RPMI8226 (cell line): ENCODE measurements around the gene IAPP.
"Not testable (repeated sequence)": the region's sequence is repeated elsewhere in the genome, so short reads cannot be mapped to it uniquely, and the experiment has no call there.

Experiments
- DNase-seq: peaks from one replicate; pipeline ENCODE4 v3.0.0-alpha.2; 2015

The IAPP gene

DNA sequence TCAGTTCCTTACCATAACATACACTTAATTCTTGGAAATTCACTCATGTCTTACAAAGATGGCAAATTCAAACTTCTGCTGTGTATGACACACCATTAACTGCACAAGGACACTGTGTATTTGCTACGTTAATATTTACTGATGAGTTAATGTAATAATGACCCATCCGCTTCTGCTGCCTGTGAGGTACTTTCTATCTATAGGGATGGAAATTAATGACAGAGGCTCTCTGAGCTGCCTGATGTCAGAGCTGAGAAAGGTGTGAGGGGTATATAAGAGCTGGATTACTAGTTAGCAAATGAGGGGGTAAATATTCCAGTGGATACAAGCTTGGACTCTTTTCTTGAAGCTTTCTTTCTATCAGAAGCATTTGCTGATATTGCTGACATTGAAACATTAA lies at the start of gene IAPP:
TSS of gene IAPP (plus strand) at position 301 of the 400 bp plus-strand sequence. CDS start 450 bp downstream, outside the sequence.
- no peak for DNase-seq

- DNase-seq: no peak
Measured at GRCh38 chr12:21323736-21324135, 49.0 kb upstream of the IAPP start.

DNA sequence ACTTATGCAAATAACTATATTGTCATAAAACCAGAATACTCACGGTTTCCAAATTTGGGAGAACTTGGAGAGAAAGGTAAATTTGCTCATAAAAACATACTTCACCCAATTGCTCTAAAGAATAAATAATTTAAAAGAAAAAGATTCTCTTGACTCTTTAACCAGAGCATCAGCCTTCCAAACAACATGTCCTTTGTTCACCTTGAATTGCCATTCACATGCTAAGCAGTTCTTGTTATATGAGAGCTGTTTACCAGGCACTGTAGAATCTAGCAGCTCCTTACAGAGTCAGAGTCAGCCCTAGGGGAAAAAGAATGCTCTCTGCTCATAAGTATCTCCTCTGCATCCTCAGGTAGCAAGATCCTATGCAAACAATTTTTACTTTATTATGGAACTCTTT lies 48.2 kb upstream of the IAPP start:
- DNase-seq: no peak

- DNase-seq: no peak
Measured at GRCh38 chr12:21328578-21328977, 44.1 kb upstream of the IAPP start.

GRCh38 chr12:21330682-21331253 lies 41.9 kb upstream of the IAPP start:
- no peak for DNase-seq

DNA sequence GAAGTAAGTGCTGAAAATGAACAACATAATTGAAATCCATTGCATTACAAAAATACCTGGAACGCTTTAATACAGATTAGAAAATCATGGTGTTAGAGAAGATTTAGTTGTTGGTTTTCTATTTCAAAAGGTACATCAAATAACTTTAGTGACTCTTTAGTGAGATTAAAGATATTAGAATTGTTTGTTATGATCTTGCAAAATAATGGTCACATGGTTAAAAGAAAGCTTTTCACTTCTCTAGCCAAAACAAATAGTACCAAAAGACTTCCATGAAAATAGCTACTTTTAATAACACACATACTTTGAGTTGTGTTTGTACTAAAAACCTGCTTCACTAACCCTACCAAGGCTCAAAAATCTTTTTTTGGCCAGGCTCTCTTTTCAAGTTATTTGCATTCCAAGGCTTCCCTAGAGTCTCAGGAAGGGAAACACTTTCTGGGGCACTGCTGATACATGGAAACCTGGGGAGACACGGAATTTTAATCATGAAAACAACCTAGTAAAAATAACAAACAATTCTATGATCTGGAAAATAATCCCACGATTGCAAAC lies 37.9 kb upstream of the IAPP start, which contains the start of gene SLCO1A2:
TSS of gene SLCO1A2 (minus strand) at position 147 of the 555 bp plus-strand sequence. CDS start 270 bp downstream, outside the sequence.
- DNase-seq: no peak

GRCh38 chr12:21336656-21337055 lies 36.0 kb upstream of the IAPP start:
- no peak for DNase-seq

DNA sequence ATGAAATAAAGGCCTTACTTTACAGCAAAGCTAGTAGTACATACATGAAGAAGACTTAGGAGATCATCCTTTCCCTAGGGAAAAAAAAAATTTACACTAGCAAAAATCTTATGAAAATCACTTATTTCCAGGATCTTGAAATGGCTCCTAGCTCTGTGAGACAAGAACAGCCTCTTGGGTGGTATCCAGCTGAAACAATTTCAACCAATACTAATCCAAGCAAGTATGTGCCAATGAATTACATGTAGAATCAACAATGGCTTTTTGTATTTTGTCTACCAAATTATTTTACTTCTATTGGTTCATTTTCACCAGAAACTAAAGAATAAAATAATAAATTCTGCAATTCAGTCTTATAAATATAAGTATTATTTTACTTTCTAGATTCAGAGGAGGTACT lies 35.2 kb upstream of the IAPP start:
- DNase-seq: no peak

DNA sequence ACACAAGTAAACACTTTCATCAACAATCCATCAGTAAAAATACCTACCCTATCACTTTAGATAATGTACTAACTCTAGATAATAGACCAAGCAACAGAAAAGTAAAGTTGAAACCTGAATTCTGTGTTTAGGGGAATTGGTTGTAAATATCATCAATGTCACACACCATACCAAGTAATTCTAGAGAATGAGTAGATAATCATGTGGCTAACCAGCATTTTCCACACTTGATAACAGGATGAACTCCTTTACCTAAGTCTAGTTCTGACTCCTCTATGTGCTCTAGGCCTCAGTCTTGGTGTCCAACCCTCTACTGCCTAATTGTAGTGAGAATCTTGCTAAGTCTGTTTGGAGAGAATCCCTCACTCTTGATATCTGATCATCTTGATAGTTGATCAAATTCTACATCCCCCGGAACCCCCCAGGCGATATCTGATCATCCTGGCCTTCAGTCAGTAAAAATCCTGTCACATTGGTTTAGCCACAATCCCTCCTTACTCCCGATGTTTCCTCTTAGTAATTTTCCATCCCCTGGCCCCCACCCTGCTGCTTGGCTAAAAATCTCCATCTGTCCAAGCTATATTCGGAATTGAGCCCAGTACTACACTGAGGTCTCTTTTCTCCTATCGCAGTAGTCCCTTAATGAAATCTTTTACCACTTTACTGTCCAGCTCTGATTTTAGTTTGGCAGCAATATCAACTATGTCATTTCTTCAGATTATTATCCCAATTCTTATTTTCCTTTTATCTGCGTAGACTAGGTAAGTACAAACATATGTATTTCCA lies 34.5 kb upstream of the IAPP start:
- DNase-seq: no peak

DNA sequence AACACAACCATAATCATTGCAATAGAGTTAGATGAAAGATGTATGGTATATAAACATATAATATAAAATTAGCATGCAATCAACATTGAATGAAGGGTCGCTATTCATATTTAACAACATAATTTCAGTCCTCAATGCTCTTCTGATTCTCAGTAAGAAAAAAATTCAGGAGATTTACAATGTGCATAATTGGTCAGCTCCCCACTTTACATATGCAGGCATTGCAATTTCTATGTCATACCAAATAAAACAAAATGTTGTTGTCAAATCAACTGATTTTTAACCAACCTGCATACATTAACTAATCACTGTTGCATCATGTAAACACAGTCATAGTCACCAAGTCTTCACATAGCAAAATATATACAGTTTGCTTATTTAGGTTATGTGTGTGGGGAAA lies 32.8 kb upstream of the IAPP start:
- no peak for DNase-seq

- DNase-seq: no peak
Measured at GRCh38 chr12:21340403-21340802, 32.3 kb upstream of the IAPP start.

DNA sequence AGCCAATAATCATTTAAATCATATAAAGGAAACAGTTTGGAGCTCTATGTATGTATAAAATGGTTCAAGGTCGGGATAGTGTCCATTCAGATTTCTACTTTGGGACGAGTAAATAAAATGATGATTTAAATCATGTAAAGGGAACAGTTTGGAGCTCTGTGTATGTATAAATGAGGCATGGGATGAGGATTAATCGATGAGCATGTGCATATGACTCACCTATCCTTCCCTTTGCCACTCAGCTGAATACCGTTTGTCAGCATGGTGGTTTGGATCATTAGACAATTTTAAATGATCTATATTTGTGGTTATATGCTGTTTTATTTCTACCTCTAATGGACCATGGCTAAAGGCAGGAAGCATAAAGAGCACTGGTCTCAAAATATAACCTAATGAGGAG lies 30.9 kb upstream of the IAPP start:
- DNase-seq: no peak

- DNase-seq: no peak
Measured at GRCh38 chr12:21343636-21344035, 29.1 kb upstream of the IAPP start.

GRCh38 chr12:21346542-21347205 lies 26.0 kb upstream of the IAPP start:
- no peak for DNase-seq

- DNase-seq: no peak
Measured at GRCh38 chr12:21350975-21351374, 21.7 kb upstream of the IAPP start.

DNA sequence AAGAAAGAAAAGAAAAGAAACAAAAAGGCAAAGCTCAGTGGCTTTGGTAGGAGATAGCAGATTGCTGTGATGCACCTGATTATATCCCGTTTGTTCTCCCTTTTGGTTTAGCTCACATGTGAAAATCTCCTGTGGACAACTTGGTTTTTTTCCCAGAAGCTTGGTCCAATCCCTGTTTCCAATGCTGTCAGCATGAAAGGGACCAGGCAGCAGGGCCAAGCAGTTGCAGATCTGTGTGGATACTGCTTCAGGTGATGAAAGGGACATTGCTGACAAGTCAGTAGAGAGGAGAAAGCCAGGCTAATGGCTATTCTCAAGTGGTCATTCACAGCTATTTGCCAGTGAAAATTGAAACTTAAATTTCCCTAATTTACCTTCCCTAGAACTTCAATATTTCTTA lies 19.2 kb upstream of the IAPP start:
- DNase-seq: no peak

- DNase-seq: no peak
Measured at GRCh38 chr12:21353948-21354347, 18.8 kb upstream of the IAPP start.

GRCh38 chr12:21354641-21355040 lies 18.1 kb upstream of the IAPP start:
- no peak for DNase-seq

DNA sequence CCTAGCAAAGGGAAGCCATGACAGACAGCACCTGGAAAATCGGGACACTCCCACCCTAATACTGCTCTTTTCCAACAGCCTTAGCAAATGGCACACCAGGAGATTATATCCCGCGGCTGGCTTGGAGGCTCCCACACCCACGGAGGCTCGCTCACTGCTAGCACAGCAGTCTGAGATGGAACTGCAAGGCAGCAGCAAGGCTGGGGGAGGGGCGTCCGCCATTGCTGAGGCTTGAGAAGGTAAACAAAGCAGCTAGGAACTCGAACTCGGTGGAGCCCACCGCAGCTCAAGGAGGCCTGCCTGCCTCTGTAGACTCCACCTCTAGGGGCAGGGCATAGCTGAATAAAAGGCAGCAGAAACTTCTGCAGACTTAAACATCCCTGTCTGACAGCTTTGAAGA lies 12.1 kb upstream of the IAPP start:
- not testable (repeated sequence) for DNase-seq

- no peak for DNase-seq
Measured at GRCh38 chr12:21369141-21369980, 3.3 kb upstream of the IAPP start.

GRCh38 chr12:21370845-21371449 lies 1.8 kb upstream of the IAPP start:
- DNase-seq: no peak

GRCh38 chr12:21379218-21379617 lies 6.5 kb downstream of the IAPP start:
- DNase-seq: no peak
